GM19328 (cell line): ENCODE measurements around the gene ADAM11.
"Not testable (repeated sequence)": the region's sequence is repeated elsewhere in the genome, so short reads cannot be mapped to it uniquely, and the experiment has no call there.

Experiments used
- ATAC-seq: cut with Tn5 transposase; IDR thresholded peaks from one replicate; pipeline ENCODE4 v1.9.1; 2021; ENCODE audit warnings: mild to moderate bottlenecking, moderate library complexity; ENCODE audit not compliant: unreplicated experiment

ADAM11 gene, protein sequence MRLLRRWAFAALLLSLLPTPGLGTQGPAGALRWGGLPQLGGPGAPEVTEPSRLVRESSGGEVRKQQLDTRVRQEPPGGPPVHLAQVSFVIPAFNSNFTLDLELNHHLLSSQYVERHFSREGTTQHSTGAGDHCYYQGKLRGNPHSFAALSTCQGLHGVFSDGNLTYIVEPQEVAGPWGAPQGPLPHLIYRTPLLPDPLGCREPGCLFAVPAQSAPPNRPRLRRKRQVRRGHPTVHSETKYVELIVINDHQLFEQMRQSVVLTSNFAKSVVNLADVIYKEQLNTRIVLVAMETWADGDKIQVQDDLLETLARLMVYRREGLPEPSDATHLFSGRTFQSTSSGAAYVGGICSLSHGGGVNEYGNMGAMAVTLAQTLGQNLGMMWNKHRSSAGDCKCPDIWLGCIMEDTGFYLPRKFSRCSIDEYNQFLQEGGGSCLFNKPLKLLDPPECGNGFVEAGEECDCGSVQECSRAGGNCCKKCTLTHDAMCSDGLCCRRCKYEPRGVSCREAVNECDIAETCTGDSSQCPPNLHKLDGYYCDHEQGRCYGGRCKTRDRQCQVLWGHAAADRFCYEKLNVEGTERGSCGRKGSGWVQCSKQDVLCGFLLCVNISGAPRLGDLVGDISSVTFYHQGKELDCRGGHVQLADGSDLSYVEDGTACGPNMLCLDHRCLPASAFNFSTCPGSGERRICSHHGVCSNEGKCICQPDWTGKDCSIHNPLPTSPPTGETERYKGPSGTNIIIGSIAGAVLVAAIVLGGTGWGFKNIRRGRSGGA

DNA sequence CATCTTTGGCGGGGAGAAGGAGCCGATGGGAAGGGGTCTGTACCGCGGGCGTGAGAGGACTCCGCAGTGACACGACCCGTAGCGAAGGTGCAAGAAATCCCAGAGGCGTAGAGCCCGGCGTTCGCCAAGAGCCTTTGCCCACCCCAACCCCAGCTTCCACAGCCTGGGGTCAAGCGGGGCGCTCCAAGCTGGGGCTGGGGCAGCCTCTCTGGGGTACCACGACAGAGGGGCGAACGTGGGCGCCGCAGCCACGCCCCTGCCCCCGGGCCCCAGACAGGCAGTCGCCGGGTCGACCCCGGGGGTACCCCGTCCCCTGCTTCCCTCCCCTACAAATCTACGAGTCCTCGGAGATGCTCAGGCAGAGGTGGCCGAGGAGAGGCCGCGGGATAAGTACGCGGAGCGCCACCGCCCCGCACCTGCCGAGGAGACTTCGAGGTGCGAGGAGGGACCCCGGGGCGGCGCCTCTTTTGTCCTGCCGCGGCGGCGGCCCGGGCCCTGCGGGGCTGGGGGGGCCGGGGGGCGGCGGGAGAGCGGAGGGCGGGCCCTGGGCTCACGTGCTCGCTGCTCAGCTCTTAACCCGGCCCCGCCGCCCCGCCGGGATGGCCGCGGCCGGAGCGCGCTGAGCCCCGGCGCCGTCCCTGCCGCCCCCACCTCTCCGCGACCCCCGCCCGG is at the start of gene ADAM11:
Gene ADAM11, plus strand, starts transcription at position 575 of the 672 bp plus-strand sequence. CDS start 212 bp downstream, outside the sequence.
- no peak for ATAC-seq

DNA sequence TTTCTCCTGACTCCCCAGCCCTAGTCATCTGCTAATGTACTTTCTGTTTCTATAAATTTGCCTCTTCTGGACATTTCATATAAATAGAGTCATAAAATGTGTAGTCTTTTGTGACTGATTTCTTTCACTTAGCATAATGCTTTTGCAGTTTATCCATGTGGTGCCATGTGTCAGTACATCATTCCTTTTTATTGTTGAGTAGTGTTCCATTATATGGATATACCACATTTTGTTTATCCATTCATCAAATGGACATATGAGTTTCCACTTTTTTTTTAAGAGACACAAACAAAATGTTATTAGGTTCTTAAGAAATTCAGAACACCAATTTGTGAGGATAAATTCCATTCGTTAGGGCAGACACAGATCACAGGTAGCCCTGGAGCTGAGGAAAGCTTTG is 39.3 kb upstream of the ADAM11 start:
- ATAC-seq: no peak

DNA sequence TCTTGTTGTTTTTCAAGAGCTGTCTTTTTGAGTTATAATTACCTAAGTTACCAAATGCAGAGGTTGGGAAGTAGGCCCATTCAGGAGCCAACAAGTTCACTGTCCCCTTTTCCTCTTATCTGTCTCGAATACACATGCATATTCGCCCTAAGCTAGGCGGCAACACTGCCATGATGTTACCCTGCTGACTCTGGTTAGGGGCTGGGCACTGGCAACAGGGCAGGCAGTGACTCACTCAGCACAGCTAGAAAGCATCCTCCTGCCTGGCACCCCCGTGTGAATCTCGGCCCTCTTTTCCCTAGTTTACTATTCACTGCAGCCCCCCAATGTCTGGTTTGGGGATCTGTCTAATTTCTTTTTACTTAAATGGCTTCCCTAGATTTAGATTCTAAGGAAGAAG is 36.5 kb upstream of the ADAM11 start:
- no peak for ATAC-seq

DNA sequence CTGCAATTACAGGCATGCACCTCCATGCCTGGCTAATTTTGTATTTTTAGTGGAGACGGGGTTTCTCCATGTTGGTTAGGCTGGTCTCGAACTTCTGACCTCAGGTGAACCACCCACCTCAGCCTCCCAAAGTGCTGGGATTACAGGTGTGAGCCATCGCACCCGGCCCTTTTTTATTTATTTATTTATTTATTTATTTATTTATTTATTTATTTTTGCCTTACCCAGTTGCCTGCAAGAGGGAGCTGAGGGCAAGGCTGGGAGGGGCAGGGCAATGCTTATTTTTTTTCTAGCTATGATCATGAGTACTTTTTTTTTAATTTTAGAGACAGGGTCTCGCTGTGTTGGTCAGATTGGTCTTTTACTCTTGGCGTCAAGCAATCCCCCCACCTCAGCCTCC is 32.7 kb upstream of the ADAM11 start:
- not testable (repeated sequence) for ATAC-seq

DNA sequence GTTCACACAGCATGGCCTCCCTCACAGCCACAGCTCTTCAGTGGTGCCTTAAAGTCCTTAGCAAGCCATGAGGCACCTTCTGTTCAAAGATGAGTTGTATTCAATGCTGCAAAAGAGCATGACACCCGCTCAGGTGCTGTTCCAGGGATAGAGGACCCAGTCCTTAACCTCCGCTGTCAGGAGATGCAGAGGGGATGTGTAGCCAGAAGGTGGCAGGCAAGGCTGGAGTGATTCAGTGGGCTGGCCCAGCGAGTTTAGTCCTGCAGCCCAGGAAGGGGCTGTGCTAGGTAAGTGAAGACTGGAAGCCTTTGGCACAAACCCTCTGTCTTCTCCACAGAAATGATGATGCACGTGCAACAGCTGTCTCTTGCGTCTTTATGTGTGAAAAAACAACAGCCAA is 25.0 kb upstream of the ADAM11 start:
- ATAC-seq: no peak

DNA sequence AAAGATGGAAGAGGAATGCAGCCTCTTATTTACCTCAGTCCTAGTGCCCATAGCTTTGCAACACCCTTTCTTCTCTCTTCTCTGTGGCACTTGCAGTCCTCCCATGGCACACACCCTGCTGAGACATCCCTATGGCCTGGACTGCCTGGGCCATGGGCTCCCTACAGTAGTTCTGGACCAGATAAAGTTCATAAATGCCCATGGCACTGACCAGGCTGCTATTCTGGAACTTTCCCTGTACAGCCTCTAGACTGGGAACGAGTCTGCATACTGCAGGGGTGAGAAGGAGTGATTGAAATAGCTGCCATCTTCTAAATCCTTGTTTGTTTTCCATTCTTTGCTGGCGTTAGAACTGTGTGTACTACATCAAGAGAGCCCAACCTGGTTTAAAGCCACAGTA is 24.5 kb upstream of the ADAM11 start:
- no peak for ATAC-seq

DNA sequence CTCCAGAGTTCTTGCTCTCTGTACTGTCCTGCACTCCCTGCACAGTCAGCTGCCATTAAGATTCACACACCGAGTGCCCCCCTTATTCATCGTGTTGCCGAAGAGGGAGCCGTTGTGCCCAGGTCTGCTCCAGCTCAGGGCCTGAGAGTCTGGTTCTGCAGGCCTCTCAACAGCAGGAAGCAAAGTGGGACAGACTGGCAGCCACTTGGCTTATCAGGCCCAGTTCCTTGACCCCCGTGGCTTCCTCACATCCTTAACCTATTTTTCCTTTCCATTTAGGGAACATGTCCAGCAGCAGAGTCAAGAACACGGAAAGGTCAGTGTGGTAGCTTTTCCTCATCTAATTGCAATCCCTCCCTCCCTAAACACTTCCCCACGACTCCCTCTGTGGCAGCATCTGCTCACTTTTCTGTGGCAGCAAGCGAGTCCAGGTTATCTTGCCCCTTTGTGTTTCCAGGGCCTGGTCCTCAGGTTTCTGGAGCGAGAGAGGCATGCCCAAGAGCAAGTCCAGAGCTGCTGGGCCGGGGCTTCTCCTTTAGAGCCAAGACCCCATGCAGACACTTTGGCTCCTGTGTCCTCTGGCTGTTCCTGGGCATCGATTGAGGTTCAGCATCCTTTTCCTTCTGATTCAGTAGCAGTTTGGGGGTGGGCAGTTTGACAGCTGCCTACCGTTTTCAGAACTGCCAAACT is 22.1 kb upstream of the ADAM11 start:
- no peak for ATAC-seq

DNA sequence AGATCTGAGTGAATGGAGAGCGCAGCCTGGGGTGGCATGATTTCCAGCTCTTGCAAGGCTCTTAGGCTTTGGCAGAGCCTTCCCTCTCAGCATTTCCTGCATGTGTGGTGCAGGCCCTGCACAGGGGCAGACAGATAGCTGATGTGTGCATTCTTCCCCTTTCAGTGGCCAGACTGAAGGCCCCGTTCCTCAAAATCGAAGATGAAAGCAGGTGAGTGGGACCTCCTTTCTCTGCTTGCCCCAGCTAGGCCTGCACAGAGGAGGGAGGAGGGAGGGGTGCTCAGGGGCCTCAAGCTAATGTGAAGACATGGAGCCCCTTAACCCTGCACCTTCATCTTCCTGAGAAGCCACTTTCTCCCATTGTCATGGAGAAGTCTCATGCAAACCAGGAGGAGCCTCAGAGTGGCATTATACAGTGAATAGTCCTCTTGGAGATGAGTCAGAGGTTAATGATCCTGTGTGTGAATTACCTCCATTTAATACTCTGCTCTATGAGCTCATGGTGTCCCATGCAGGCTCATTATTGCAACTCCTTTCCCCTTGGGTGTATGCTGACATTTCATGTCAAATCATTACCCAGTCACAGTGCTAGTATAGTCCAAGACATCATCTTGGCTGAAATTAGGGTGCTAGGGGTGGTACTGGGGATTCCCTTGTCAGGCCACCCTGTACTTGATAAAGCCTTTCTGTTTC is 20.4 kb upstream of the ADAM11 start:
- ATAC-seq: no peak

DNA sequence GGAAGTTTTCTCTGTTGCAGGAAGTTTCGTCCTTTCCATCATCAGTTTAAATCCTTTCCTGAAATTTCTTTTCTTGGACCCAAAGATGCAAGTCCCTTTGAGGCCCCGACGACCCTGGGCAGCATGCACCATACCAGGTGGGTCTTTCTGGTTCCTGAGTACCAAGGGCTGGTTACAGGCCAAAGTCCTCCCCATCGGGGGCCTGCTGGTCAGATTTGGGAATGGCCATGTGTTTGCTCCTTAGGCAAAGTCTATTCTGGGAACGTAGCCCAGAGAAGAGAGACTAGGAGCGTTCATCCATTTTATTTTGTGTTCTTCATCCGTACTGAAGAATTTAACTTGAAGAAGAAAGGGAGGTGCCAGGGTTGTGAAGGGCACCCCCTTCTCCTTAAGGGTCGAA is 17.5 kb upstream of the ADAM11 start:
- ATAC-seq: no peak

DNA sequence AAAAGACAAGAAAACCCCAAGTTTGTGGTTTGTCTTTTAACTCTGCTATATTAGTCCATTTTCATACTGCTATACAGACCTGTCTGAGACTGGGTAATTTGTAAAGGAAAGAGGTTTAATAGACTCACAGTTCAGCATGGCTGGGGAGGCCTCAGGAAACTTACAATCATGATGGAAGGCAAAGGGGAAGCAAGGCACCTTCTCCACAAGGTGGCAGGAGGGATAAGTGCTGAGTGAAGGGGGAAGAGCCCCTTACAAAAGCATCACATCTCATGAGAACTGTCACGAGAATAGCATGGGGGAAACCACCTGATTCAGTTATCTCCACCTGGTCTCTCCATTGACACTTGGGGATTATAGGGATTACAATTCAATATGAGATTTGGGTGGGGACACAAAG is 13.5 kb upstream of the ADAM11 start:
- ATAC-seq: no peak

DNA sequence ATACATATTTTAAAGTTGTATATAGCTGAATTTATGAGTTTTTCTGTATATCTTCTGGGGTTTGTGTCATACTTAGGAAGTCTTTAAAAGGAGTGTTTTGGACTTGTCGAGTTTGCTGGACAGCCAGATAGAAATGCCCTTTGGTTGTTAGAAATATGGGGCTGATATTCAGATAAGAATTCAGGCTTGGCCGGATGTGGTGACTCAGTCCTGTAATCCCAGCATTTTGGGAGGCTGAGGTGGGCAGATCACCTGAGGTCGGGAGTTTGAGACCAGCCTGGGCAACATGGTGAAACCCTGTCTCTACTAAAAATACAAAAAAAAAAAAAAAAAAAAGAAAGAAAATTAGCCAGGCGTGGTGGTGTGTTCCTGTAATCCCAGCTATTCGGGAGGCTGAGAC is 13.1 kb upstream of the ADAM11 start:
- ATAC-seq: not testable (repeated sequence)

DNA sequence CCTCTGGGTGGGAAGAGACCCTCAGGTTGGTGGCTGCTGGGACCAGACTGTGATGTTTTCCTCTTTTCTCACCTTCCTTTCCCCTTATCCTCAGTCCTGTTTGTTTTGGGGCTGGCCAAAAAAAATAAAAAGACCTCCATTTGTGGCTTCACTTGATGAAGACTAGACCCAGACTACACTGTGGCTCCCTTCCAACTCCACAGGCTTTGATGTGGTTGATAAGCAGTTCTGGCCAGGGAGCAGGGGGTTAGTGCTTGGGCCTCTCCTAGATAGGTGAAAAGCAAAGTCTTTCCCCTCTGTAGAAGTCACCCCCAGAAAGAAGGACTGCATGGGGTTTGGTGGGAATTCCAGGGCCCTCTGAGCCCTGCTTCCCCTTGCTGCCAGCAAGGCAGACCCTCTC is 11.2 kb upstream of the ADAM11 start:
- no peak for ATAC-seq

DNA sequence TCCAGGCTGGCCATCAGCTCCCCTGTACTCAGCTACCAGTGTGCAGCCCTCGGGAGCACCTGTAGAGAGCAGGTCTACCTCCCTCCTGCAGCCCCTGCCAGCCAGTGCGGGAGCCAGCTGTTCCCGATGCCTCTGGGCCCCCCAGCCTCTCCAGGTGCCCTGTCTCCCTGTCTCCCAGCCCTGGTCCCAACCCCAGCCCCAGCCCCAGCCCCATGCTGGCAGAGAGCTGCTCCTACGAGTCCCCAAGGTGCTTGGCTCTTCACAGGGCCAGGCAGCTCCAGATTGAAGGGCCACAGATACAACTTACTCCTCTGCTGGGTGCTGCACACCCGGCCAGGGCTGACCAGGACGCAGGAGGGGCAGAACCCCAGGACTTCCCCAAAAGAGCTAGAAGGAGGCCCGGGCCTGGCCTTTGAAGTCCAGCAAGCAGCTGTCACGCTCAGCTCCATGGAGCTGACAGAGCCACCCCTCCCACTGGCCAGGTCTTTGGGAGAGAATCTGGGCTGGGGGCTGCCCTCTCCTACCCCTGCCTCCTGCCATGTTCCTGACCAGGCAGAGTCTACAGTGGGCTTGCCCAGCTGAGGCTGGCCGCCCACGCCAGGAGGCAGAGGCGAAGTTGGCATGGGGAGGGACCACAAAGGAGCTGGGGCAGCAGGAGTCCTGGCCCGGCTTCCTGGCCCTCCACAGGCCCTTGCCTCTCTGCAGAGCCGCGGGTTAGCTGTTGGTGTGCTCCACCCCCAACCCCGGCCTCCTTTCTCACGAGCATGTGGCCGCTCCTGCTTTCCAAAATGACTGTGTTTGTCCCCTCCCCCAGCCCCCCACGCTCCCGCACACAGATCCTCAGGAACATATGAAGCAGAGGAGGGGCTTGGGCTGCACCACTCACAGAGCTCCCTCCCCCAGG is 9.5 kb upstream of the ADAM11 start:
- ATAC-seq: no peak

DNA sequence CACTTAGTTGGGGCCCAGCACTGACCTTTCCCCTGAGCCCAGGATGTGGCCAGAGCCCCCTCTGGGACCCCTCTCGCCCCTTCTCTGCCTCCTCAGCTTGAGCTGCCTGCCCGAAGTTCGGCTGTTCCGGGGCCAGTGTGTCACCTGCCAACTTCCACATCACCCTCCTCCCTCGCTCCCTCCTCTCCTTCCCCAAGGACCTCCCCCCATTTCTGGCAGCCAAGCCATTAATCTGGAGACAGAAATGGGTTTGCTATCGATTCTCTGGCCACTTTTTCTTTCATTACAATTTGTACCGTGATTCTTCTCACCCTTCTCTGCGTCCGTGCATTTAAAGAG is 8.8 kb upstream of the ADAM11 start:
- ATAC-seq: no peak

DNA sequence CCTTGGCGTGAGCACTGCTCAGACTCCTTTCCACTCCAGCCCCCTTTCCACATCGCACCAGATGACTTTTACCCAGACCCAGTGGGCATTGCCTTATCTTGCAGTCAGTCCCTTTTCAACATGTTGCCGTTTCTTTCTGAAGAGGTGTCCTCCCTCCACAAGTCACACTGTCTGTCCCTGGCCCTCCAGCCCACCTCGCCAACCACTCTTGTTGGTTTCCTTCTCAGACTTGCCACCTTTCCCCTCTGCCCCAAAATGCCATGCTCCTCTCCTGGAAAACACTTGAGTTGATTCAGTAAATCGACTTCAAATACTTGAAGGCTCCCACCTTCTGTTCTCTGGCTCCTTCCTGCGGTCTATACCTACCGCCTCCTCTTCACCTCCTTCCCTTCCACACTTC is 7.5 kb upstream of the ADAM11 start:
- no peak for ATAC-seq

DNA sequence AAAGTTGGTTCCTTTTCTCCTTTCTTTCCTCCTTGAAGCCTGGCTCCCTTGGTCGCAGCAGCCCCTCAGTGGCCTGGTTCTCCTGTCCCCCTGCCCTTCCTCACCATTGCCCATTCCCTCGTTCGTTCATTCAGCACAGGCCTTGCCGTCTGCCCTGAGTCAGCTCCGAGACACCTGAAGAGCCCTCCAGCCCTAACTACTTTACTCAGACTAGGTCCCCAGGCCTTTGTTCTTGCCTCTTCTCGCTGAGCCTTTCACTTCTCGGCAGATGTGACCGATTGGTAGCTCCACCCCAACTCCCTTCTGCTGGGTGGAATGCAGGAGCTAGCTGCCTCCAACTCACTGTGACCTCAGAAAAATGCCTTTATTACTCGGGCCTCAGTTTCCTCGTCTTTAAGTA is 7.0 kb upstream of the ADAM11 start:
- no peak for ATAC-seq

DNA sequence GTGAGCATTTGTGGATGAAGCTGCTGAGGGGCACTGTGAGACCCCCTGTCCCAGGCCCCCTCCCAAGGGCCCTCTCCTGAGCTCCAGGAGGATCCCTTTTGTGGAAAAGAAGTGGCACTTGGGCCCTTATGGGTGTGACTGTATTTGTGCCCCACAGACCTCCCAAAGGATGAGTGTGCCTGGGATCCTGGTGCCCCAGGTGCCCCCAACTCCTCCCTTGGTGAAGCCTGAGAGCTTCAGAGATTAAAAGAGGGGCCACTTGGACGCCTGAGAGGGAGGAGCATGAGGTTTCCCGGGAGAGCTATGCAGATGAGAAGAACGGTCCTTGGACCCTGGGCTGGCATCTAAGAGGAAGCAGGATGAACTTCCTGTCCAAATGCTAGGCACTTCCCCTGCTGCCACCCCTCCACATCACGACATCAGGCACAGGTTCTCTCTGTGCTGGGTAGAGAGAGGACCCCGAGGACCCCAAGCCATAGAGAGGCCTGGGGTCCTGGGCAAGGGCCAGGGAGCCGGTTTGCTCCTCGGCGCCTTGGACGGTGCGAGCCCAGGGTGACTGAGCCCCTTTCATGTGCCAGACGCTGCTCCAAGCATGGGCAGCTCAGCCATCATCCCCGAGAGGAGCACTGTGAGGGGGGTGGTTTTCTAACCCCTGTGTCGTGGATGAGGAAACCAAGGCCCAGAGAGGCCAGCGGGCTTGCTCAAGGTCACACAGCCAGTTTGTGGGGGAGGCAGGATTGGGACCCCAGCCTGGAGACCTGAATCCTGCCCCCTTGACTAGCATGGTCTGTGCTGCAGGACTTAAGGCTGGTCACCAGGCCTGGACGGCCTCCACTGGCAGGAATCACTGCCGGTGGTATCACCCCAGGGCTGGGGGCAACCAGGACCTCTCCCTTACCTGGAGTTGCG is 5.6 kb upstream of the ADAM11 start:
- no peak for ATAC-seq

DNA sequence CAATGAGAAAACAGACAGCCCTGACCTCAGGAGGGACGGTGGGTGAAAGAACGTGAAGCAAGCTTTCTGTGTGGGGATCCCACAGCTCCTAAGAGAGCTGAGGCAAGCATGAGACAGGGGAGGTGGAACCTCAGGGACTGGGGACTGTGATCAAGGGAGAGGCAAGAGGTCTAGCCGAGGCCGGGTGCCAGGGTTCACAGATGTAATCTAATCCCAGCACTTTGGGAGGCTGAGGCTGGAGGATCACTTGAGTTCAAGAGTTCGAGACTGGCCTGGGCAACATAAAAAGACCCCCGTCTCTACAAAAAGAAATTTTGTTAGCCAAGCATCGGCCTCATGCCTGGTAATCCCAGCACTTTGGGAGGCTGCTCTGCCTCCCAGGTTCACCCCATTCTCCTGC is 4.5 kb upstream of the ADAM11 start:
- ATAC-seq: no peak

DNA sequence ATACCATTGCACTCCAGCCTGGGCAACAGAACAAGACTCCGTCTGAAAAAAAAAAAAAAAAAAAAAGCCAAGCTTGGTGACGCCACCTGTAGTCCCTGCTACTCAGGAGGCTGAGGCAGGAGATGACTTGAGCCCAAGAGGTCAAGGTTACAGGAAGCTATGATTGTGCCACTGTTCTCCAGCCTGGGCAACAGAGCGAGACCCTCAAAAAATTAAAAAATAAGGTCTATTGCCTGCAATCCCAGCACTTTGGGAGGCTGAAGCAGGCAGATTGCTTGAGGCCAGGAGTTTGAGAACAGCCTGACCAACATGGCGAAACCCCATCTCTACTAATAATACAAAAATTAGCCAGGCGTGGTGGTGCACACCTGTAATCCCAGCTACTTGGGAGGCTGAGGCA is 3.6 kb upstream of the ADAM11 start:
- ATAC-seq: not testable (repeated sequence)
